Measurements from ENCODE around the gene ALDH1A3. TPM values are rescaled to one million over a fixed set of nuclear protein-coding genes. Genes with fewer than 3 reads are reported as not detected.

Gene ALDH1A3
- total and polyA plus RNA-seq, 2 of the 13 experiments (the other 11 are each of a cell fraction or from before 2014, with no cell fraction given), result not detected

DNA sequence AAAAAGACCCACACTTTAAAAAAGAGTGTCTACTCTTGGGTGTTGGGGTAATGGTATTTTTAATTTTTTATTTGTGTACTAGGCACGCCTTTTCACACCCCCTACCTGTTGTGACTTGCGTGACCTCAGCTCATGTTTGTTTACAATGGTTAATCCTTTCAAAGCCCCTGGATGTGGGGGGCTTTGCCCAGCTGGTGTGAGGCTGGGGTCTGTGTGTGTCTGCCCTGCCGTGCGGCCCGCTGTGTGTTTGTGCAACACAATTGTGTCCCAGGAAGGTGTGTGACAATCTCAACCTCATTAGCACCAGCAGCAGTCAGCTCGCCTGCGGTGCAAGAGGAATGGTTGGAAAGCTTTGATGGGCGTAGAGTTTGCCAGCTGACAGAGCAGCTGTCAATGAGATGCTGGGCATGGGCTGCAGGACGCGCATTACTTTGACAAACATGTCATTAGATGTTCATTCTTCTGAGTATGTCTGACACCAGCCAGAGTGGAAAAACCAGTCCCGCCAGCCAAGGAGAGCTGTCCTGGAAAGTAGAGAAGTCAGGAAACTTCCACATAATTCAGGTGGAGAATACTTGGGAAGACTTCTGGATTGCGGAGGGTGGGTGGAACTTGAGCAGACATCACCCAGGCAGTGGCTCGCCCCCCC, 49.1 kb downstream of the ALDH1A3 start:
- intact Hi-C loops (cut with micrococcal nuclease; ENCODE audit: unreplicated experiment), result no loop called here
- Histone ChIP-seq H3K27ac (ENCODE audit: extremely low read length, insufficient read depth, low read length) (no peak overlapping the region), H3K4me2 (ENCODE audit: low read depth, low read length) (no peak overlapping the region), H3K4me3 (replicated peaks in 1 of 3; ENCODE audit: insufficient read depth in 1 of 3, low read depth in 2 of 3, low read length in 3 of 3) (no peak overlapping the region), H2AFZ (ENCODE audit: low read length) (no peak overlapping the region), H3K27me3 (ENCODE audit: control insufficient read depth in 1 of 2, insufficient read depth in 2 of 2, low read length in 2 of 2) (peaks cover 0 to 54% of the 10 kb centered on the region in 2 experiments; a peak in 4 of 5 replicates), H3K9me3 (ENCODE audit: low read length) (no peaks in the 10 kb centered on the region), H3K9ac (ENCODE audit: insufficient read depth, low read depth, low read length) (no peak overlapping the region), H3K4me1 (ENCODE audit: insufficient read depth, low read length) (no peaks in the 10 kb centered on the region), H4K20me1 (ENCODE audit: insufficient read depth, low read length) (no peaks in the 10 kb centered on the region), H3K79me2 (ENCODE audit: insufficient read depth, low read length) (no peaks in the 10 kb centered on the region), H3K36me3 (replicated peaks in 1 of 2; ENCODE audit: control insufficient read depth in 1 of 2, insufficient read depth in 2 of 2, low read length in 2 of 2) (no peaks in the 10 kb centered on the region)
- TF ChIP-seq ETV6 (CRISPR knock-in tag; conservative IDR thresholded peaks at IDR 0.05) (no peak), ZNF484 (CRISPR knock-in tag; IDR thresholded peaks at IDR 0.05; ENCODE audit: borderline replicate concordance, low read depth) (no peak), ZNF768 (CRISPR knock-in tag; IDR thresholded peaks at IDR 0.05) (no peak), ZNF607 (CRISPR knock-in tag; IDR thresholded peaks at IDR 0.05; ENCODE audit: borderline replicate concordance) (no peak), POLR2A (IDR thresholded peaks at IDR 0.05; ENCODE audit: insufficient read depth in 1 of 2, low read depth in 2 of 2, low read length in 2 of 2) (no peak), ZNF550 (CRISPR knock-in tag; IDR thresholded peaks at IDR 0.05; ENCODE audit: borderline replicate concordance) (no peak), NFE2L2 (IDR thresholded peaks at IDR 0.05; ENCODE audit: low read length) (no peak)
- TF ChIP-seq, protein P1, sequence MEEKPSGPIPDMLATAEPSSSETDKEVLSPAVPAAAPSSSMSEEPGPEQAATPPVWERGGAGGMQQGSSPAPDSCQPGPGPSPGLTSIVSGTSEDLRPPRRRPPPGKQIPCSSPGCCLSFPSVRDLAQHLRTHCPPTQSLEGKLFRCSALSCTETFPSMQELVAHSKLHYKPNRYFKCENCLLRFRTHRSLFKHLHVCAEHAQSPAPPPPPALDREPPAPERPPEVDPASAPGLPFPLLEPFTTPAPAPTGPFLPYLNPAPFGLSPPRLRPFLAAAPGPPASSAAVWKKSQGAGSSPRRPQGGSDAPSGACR (CRISPR knock-in tag; IDR thresholded peaks at IDR 0.05), result no peak
- TF ChIP-seq, protein P2, sequence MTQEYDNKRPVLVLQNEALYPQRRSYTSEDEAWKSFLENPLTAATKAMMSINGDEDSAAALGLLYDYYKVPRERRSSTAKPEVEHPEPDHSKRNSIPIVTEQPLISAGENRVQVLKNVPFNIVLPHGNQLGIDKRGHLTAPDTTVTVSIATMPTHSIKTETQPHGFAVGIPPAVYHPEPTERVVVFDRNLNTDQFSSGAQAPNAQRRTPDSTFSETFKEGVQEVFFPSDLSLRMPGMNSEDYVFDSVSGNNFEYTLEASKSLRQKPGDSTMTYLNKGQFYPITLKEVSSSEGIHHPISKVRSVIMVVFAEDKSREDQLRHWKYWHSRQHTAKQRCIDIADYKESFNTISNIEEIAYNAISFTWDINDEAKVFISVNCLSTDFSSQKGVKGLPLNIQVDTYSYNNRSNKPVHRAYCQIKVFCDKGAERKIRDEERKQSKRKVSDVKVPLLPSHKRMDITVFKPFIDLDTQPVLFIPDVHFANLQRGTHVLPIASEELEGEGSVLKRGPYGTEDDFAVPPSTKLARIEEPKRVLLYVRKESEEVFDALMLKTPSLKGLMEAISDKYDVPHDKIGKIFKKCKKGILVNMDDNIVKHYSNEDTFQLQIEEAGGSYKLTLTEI (CRISPR knock-in tag; conservative IDR thresholded peaks at IDR 0.05), result no peak
- ChIA-PET CTCF (ENCODE audit: low intra/inter-chr PET ratio, low total read pairs) (no interaction called here), POLR2A (no interaction called here)
- in situ Hi-C loops (cut with HindIII; ENCODE audit: extremely low pct_ligation_motif_present, low pct_unique_long_range_greater_than_20kb), result no loop called here
- no peak for DNase-seq (ENCODE audit: low spot score)
- WGBS (ENCODE audit: low lambda C conversion rate), result 34% methylated on average over 8 of the region's 13 CpGs
- ATAC-seq, result no peak
- BruUV-seq (replicated peaks), result no TSS peak
- FAIRE-seq, result no peak
